Activated T-cell treated with anti-CD3 and anti-CD28 coated beads, Interleukin-2, amount 50 U/mL, for 1 hour (primary cell): ENCODE results near the gene AIG1.
"Not testable (repeated sequence)": the region's sequence is repeated elsewhere in the genome, so short reads cannot be mapped to it uniquely, and the experiment has no call there.

ENCODE experiments used
- DNase-seq: peaks from one replicate; pipeline ENCODE4 v3.0.0-alpha.2; 2020

The AIG1 gene

GRCh38 chr6:143336446-143337152 is 275.9 kb downstream of the AIG1 start:
- DNase-seq = no peak

GRCh38 chr6:143337201-143337949 is 276.7 kb downstream of the AIG1 start:
- peak; percentile 55 for DNase-seq

GRCh38 chr6:143339223-143339622 is 278.5 kb downstream of the AIG1 start:
- no peak for DNase-seq

- DNase-seq = not testable (repeated sequence)
Measured at GRCh38 chr6:143345477-143345876, 284.8 kb downstream of the AIG1 start.

- no peak for DNase-seq
Measured at GRCh38 chr6:143346004-143346403, 285.3 kb downstream of the AIG1 start.

- no peak for DNase-seq
Measured at GRCh38 chr6:143348531-143348930, 287.8 kb downstream of the AIG1 start.

- no peak for DNase-seq
Measured at GRCh38 chr6:143349530-143349929, 288.8 kb downstream of the AIG1 start.

- DNase-seq = no peak
Measured at GRCh38 chr6:143356101-143356880, 295.6 kb downstream of the AIG1 start.

GRCh38 chr6:143357152-143357551 is 296.5 kb downstream of the AIG1 start:
- DNase-seq = no peak

- DNase-seq = no peak
Measured at GRCh38 chr6:143357561-143358255, 297.0 kb downstream of the AIG1 start.

GRCh38 chr6:143361536-143362191 is 301.0 kb downstream of the AIG1 start:
- no peak for DNase-seq

- DNase-seq = no peak
Measured at GRCh38 chr6:143362192-143362558, 301.5 kb downstream of the AIG1 start.

GRCh38 chr6:143363299-143363698 is 302.6 kb downstream of the AIG1 start:
- DNase-seq = no peak

- DNase-seq = no peak
Measured at GRCh38 chr6:143368426-143368825, 307.7 kb downstream of the AIG1 start.

GRCh38 chr6:143369971-143370370 is 309.3 kb downstream of the AIG1 start:
- DNase-seq = no peak

- no peak for DNase-seq
Measured at GRCh38 chr6:143370812-143371370, 310.2 kb downstream of the AIG1 start.

GRCh38 chr6:143372199-143372882 is 311.7 kb downstream of the AIG1 start:
- no peak for DNase-seq

- DNase-seq = no peak
Measured at GRCh38 chr6:143374014-143374413, 313.3 kb downstream of the AIG1 start.

- no peak for DNase-seq
Measured at GRCh38 chr6:143375022-143375585, 314.4 kb downstream of the AIG1 start.

- DNase-seq = no peak
Measured at GRCh38 chr6:143376375-143376774, 315.7 kb downstream of the AIG1 start.

- DNase-seq = no peak
Measured at GRCh38 chr6:143376861-143377260, 316.2 kb downstream of the AIG1 start.
